Erythroblast (primary cell): ENCODE data around the gene AKAP6.

Source experiments
- DNase-seq, 2 experiments: peaks; one replicate each; lab custom pipeline; 2025; lab: John Stamatoyannopoulos, UW
- GATA1 ChIP-seq: IDR thresholded peaks from 2 replicates; pipeline ENCODE4 v1.6.1; 2011; ENCODE audit warnings: low read depth, mild to moderate bottlenecking, control low read depth, low read length, moderate library complexity
- POLR2A ChIP-seq: IDR thresholded peaks from 2 replicates; pipeline ENCODE4 v1.6.1; 2011; ENCODE audit warnings: mild to moderate bottlenecking, low read length

AKAP6 gene

GRCh38 chr14:32531942-32532515 is 202.9 kb downstream of the AKAP6 start:
- TF ChIP-seq POLR2A (no peak), GATA1 (no peak)
- no peak for DNase-seq

DNA sequence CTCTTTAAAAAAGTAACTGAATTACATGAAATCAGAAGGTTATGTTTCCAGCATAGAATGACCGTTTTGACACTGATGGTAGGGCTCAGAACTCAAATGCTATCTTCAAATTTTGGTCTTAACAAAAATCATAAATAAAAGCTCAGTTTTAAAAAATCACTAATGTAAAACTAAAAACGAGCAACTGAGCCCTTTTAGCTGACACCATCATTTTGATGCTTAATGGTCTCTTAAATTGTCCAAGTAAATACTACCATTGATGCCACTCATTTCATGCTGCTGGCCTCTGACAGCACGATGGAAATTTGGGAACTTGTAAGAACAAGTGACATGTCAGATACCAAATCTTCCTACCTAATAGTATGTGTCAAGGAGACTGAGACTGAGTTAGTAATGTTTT is 205.0 kb downstream of the AKAP6 start:
- TF ChIP-seq GATA1 = no peak
- TF ChIP-seq POLR2A = no peak
- DNase-seq = no peak

DNA sequence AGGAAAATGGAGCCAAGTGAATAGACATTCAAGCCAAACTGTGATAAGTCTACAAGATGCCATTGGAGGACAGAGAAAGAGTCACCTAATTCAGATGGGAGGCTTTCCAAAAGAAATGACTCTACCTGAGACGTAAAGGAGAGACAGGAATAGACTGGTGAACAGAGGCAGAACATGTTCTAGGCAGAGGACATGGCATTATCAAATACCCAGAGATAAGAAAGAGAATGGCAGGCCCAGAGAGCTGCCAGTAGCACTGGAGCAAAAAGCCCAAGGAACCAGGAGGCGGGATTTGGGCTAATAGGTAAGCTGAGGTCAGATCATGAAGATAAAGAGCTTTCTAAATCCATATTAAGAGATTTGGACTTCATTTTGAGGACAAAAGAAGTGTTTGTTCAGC is 207.1 kb downstream of the AKAP6 start:
- TF ChIP-seq GATA1 (no peak), POLR2A (no peak)
- no peak for DNase-seq

- TF ChIP-seq GATA1 (no peak), POLR2A (no peak)
- DNase-seq = no peak
Observed at GRCh38 chr14:32537166-32537565, 208.1 kb downstream of the AKAP6 start.

- TF ChIP-seq POLR2A = no peak
- TF ChIP-seq GATA1 = no peak
- DNase-seq = no peak
Observed at GRCh38 chr14:32542507-32542906, 213.4 kb downstream of the AKAP6 start.

DNA sequence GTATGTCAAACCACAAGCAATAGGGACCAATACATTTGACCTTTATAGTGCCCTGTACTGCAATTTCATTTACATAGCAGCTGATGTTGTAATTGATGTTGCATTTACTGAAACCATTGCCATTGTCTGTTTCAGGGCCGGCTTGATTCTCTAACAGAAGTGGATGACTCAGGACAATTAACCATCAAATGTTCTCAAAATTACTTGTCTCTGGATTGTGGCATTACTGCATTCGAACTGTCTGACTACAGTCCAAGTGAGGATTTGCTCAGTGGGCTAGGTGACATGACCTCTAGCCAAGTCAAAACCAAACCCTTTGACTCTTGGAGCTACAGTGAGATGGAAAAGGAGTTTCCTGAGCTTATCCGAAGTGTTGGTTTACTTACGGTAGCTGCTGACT is 216.0 kb downstream of the AKAP6 start:
- no peak for DNase-seq
- TF ChIP-seq GATA1 = no peak

GRCh38 chr14:32545506-32546210 is 216.6 kb downstream of the AKAP6 start:
- no peak for DNase-seq

GRCh38 chr14:32546246-32546645 is 217.1 kb downstream of the AKAP6 start:
- TF ChIP-seq GATA1 (no peak), POLR2A (no peak)
- no peak for DNase-seq

More at GRCh38 chr14:32545506-32546210, 216.6 kb downstream of the AKAP6 start:
- no peak for TF ChIP-seq POLR2A
- no peak for TF ChIP-seq GATA1

GRCh38 chr14:32552766-32553165 is 223.7 kb downstream of the AKAP6 start:
- no peak for DNase-seq
- TF ChIP-seq POLR2A (no peak), GATA1 (no peak)

DNA sequence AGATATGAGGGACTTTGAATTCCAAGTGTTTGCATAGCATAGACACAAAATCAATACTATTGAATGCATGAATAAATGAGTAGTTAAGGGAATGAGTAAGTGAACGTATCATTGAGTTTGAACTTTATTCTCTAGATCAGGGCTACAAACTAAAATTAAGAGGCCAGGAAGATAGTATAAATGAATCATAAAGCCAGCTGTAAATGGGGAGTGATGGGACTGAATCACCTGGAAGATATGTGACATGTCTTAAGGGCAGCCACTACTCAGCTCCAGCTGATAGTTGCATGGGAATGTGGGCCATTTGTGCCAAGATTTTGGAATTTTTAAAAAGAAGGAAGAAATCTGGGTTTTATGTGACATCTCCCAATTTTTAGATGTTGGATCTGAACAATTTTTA is 229.9 kb downstream of the AKAP6 start:
- TF ChIP-seq POLR2A (no peak), GATA1 (no peak)
- DNase-seq = no peak

GRCh38 chr14:32559590-32559989 is 230.5 kb downstream of the AKAP6 start:
- DNase-seq = no peak
- TF ChIP-seq GATA1 (no peak), POLR2A (no peak)

- DNase-seq = peak; percentile 47 to 72
- TF ChIP-seq POLR2A = no peak
- no peak for TF ChIP-seq GATA1
Observed at GRCh38 chr14:32560209-32560857, 231.2 kb downstream of the AKAP6 start.

DNA sequence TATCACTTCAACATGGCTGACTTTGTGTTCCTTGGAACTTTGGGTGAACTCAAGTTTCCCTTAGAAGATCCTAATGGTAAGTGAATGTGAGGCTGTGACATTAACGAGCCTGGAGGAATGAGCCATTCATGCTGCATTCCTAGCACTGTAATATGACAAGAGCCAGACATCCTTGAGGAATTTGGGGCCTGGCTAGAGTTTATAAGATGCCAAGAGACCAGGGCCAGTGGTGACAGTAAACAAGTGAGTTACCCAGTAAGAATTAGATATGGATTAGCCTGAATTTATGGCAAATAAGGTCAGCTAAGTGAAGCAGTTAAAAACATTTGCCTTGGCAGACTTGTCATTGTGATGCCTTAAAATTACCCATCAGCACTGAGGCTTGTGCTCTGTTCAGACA is 232.4 kb downstream of the AKAP6 start:
- no peak for TF ChIP-seq POLR2A
- no peak for TF ChIP-seq GATA1
- DNase-seq = no peak

GRCh38 chr14:32564596-32564995 is 235.5 kb downstream of the AKAP6 start:
- no peak for DNase-seq
- TF ChIP-seq POLR2A = no peak
- TF ChIP-seq GATA1 = no peak
